A673 (cell line): ENCODE data around the gene HSF2BP. TPM values are rescaled to one million over a fixed set of nuclear protein-coding genes. Genes with fewer than 3 reads are reported as not detected.
"Not testable (repeated sequence)": the region's sequence is repeated elsewhere in the genome, so short reads cannot be mapped to it uniquely, and the experiment has no call there.

ENCODE experiments used
- BruUV-seq: library from RNA; stranded (reverse); fragments of 400-500 nt; replicated peaks from 2 replicates; lab custom pipeline; 2021; lab: Mats Ljungman, UMichigan
- CTCF ChIA-PET: fragments of 300-600 bp; sonication (Branson Sonifier 250); formaldehyde crosslinking; loops from one replicate; lab custom pipeline; 2022; ENCODE audit warnings: antibody characterized with exemption; lab: Charles Lee
- POLR2A ChIA-PET: fragments of 300-600 bp; sonication (Branson Sonifier 250); formaldehyde crosslinking; loops from one replicate; lab custom pipeline; 2022; ENCODE audit warnings: antibody characterized with exemption; ENCODE audit not compliant: low non-redundant PET; lab: Charles Lee
- DNase-seq: peaks from one replicate; pipeline ENCODE4 v3.0.0-alpha.2; 2015; ENCODE audit warnings: low spot score
- H3K27ac ChIP-seq: fragments of 200-600 bp; sonication (generic); 2 replicates; pipeline ENCODE4 v1.5.1; 2016; ENCODE audit warnings: mixed run types, low read depth, mild to moderate bottlenecking, mixed read lengths, antibody characterized with exemption, low read length; ENCODE audit not compliant: poor library complexity, severe bottlenecking
- H3K27me3 ChIP-seq: fragments of 200-600 bp; sonication (generic); replicated peaks from 2 replicates; pipeline ENCODE4 v1.6.1; 2017; ENCODE audit warnings: mixed run types, low read depth, mild to moderate bottlenecking, mixed read lengths, antibody characterized with exemption, low read length; ENCODE audit not compliant: insufficient read depth, poor library complexity
- H3K36me3 ChIP-seq: fragments of 200-600 bp; sonication (generic); 2 replicates; pipeline ENCODE4 v1.6.1; 2016; ENCODE audit warnings: mixed run types, mild to moderate bottlenecking, mixed read lengths, antibody characterized with exemption, low read length; ENCODE audit not compliant: insufficient read depth, poor library complexity, severe bottlenecking
- H3K4me1 ChIP-seq: fragments of 200-600 bp; sonication (generic); 2 replicates; pipeline ENCODE4 v1.6.1; 2017; ENCODE audit warnings: mixed run types, mild to moderate bottlenecking, mixed read lengths, antibody characterized with exemption, low read length; ENCODE audit not compliant: insufficient read depth, poor library complexity, severe bottlenecking
- H3K4me3 ChIP-seq: fragments of 200-600 bp; sonication (generic); 2 replicates; pipeline ENCODE4 v1.5.1; 2016; ENCODE audit warnings: low read depth, mixed run types, mild to moderate bottlenecking, mixed read lengths, low read length; ENCODE audit not compliant: poor library complexity, severe bottlenecking
- H3K9me3 ChIP-seq: fragments of 200-600 bp; sonication (generic); 2 replicates; pipeline ENCODE4 v1.6.1; 2016; ENCODE audit warnings: mixed run types, low read depth, mild to moderate bottlenecking, mixed read lengths, antibody characterized with exemption, low read length; ENCODE audit not compliant: poor library complexity, severe bottlenecking
- CTCF ChIP-seq: fragments of 300-800, 200-600 bp; sonication (generic); conservative IDR thresholded peaks from 2 replicates; pipeline ENCODE4 v1.5.1; 2017; ENCODE audit warnings: low read depth, mild to moderate bottlenecking, antibody characterized with exemption, low read length, moderate library complexity, mixed read lengths
- EZH2 ChIP-seq: fragments of 200-600 bp; sonication (generic); IDR thresholded peaks from 2 replicates; pipeline ENCODE4 v1.6.1; 2017; ENCODE audit warnings: borderline replicate concordance, low read depth, mild to moderate bottlenecking, mixed read lengths, antibody characterized with exemption, low read length; ENCODE audit not compliant: poor library complexity, severe bottlenecking
- intact Hi-C: fragments of 100-400 bp; cut with micrococcal nuclease; formaldehyde crosslinking; loops from one replicate; pipeline ENCODE4 v1.10.0; 2022; ENCODE audit not compliant: unreplicated experiment
- total RNA-seq: library from RNA; stranded (reverse); gene quantifications from 2 replicates; pipeline ENCODE4 v1.2.3, GENCODE V29; 2021

HSF2BP gene
- total RNA-seq, 1 experiment from 2014 or later, result 2.4 TPM

- H3K27ac ChIP-seq, result no peak overlapping the region
Observed at GRCh38 chr21:43597540-43598250, 61.6 kb downstream of the HSF2BP start.

GRCh38 chr21:43597052-43597451, 62.2 kb downstream of the HSF2BP start:
- BruUV-seq, result no TSS peak
- no peak for DNase-seq
- Histone ChIP-seq H3K4me3 (no peak overlapping the region), H3K9me3 (no peaks in the 10 kb centered on the region), H3K4me1 (no peaks in the 10 kb centered on the region), H3K27ac (no peak overlapping the region), H3K27me3 (no peaks in the 10 kb centered on the region), H3K36me3 (no peaks in the 10 kb centered on the region)
- ChIA-PET POLR2A (no interaction called here), CTCF (no interaction called here)
- intact Hi-C loops, result no loop called here
- TF ChIP-seq CTCF (no peak), EZH2 (no peak)

More at GRCh38 chr21:43597540-43598250, 61.6 kb downstream of the HSF2BP start:
- no peak for TF ChIP-seq CTCF
- POLR2A ChIA-PET, result no interaction called here
- Histone ChIP-seq H3K4me3 (no peak overlapping the region), H3K9me3 (no peaks in the 10 kb centered on the region), H3K4me1 (no peaks in the 10 kb centered on the region), H3K36me3 (no peaks in the 10 kb centered on the region), H3K27me3 (no peaks in the 10 kb centered on the region)
- DNase-seq, result no peak
- no TSS peak for BruUV-seq
- intact Hi-C loops, result no loop called here
- CTCF ChIA-PET, result no interaction called here

- Histone ChIP-seq H3K4me1 (no peaks in the 10 kb centered on the region), H3K36me3 (no peaks in the 10 kb centered on the region), H3K4me3 (no peak overlapping the region), H3K27ac (no peak overlapping the region), H3K9me3 (no peaks in the 10 kb centered on the region), H3K27me3 (no peaks in the 10 kb centered on the region)
- intact Hi-C loops, result no loop called here
- CTCF ChIA-PET, result no interaction called here
- BruUV-seq, result no TSS peak
- POLR2A ChIA-PET, result no interaction called here
- TF ChIP-seq CTCF (no peak), EZH2 (no peak)
- no peak for DNase-seq
Observed at GRCh38 chr21:43596616-43597015, 62.7 kb downstream of the HSF2BP start.

- DNase-seq, H3K27me3 ChIP-seq, H3K9me3 ChIP-seq, H3K4me3 ChIP-seq, H3K4me1 ChIP-seq, H3K36me3 ChIP-seq, BruUV-seq, intact Hi-C loops, POLR2A ChIA-PET, CTCF ChIA-PET, H3K27ac ChIP-seq: not testable (repeated sequence)
Observed at GRCh38 chr21:43595769-43596168, 63.5 kb downstream of the HSF2BP start.
